Measurements from ENCODE around the gene FADS3. TPM values are rescaled to one million over a fixed set of nuclear protein-coding genes. Genes with fewer than 3 reads are reported as not detected.

Gene FADS3
- polyA plus RNA-seq, 1 experiment = 271 TPM

- TF ChIP-seq, protein P1, sequence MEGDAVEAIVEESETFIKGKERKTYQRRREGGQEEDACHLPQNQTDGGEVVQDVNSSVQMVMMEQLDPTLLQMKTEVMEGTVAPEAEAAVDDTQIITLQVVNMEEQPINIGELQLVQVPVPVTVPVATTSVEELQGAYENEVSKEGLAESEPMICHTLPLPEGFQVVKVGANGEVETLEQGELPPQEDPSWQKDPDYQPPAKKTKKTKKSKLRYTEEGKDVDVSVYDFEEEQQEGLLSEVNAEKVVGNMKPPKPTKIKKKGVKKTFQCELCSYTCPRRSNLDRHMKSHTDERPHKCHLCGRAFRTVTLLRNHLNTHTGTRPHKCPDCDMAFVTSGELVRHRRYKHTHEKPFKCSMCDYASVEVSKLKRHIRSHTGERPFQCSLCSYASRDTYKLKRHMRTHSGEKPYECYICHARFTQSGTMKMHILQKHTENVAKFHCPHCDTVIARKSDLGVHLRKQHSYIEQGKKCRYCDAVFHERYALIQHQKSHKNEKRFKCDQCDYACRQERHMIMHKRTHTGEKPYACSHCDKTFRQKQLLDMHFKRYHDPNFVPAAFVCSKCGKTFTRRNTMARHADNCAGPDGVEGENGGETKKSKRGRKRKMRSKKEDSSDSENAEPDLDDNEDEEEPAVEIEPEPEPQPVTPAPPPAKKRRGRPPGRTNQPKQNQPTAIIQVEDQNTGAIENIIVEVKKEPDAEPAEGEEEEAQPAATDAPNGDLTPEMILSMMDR (IDR thresholded peaks at IDR 0.05; ENCODE audit: insufficient read depth, low read depth, low read length) = no peak
- Histone ChIP-seq H3K27me3 (ENCODE audit: control insufficient read depth, insufficient read depth, low read length) (no peaks in the 10 kb centered on the region), H3K4me3 (ENCODE audit: low read depth, low read length) (no peak overlapping the region), H3K36me3 (ENCODE audit: control insufficient read depth, insufficient read depth, low read length) (peaks cover 4% of the 10 kb centered on the region)
- no peak for DNase-seq (ENCODE audit: low read depth)
- POLR2A ChIA-PET = no interaction called here
- CTCF ChIA-PET = interaction anchor here (0.6 to 4.8 kb wide), 4 partner anchors 14 to 36 kb away, joined by 3 to 33 read pairs (median 4); no protein-coding TSS in a partner anchor
Measured at GRCh38 chr11:61911701-61912529, 20.6 kb upstream of the FADS3 start.

DNA sequence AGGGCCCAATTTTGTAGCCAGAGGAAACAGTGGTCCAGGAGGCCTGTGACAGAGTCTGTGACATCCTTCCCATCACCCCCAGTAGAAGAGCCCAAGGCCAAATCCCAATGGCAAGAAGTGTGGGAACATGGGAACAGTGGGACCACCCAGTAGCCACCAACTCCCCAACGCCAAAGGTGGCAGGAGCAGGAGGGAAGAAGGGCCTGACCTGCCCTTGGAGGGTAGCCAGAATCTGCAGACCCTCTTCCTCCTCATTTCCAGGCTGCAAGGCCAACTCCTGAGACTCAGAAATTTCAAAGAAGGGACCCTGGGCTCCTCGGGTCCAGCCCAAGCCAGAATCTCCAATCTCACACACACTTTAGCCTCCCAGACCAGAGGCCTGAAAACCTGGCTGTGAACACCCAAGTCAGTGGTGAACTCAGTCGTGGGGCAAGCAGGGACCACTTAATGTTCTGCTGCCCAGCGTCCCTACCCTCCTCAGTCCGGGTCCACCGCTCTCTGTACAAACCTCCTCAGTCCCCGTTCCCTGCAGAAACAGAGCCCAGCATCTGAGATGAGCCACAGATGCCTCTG lies 19.9 kb upstream of the FADS3 start:
- POLR2A ChIA-PET = no interaction called here
- DNase-seq (ENCODE audit: low read depth) = no peak
- no peak overlapping the region for H3K4me3 ChIP-seq (ENCODE audit: low read depth, low read length)
- TF ChIP-seq, protein P1 (IDR thresholded peaks at IDR 0.05; ENCODE audit: insufficient read depth, low read depth, low read length) = no peak
- no peaks in the 10 kb centered on the region for H3K27me3 ChIP-seq (ENCODE audit: control insufficient read depth, insufficient read depth, low read length)
- H3K36me3 ChIP-seq (ENCODE audit: control insufficient read depth, insufficient read depth, low read length) = peaks cover 6% of the 10 kb centered on the region
- CTCF ChIA-PET = interaction anchor here (0.6 to 5.0 kb wide), 4 partner anchors 13 to 37 kb away, joined by 3 to 57 read pairs (median 4); no protein-coding TSS in a partner anchor

DNA sequence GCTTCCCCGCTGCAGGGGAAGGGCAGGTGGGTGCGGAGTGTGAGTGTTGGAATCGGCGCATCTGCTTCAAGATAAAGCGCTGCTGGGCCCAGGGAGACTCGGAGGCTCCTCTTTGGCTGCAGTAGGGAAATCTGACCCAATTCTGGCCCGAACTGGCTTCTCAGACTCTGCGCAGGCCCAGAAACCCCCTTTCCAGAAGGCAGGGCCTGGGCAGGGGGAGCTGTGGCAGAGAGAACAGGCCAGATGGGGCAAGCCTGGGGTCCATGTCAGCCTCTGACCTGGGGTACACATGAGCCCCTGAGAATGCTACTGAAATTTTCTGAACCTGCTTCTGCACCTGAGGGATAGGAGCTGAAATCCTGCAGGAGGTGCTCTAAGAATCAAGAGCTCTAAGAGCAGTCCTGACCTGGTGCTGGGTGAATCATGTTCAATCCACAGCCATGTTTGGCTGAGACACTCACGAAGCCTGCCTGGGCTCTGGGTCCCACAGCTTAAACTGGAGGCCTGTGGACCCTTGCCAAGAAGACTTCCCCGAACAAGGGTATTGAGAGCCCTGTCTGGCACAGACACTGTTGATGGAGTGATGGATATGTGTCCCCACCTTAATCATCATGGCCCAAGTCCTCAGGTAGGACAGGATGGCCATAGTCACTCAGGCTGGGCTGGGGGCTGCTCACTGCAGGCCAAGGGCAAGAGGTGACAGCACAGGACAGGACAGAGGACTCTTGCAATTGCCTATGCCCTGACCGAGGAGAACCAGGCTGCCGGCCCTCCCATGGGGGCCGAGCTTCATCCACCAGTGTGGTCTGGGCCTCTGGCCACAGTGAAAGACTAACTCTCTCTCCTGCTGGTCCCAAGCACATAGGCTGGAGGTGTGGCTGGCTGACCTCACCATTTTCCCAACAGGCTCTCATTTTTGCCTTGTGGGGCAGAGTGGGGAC lies 19.1 kb upstream of the FADS3 start:
- POLR2A ChIA-PET = no interaction called here
- peaks cover 8% of the 10 kb centered on the region for H3K36me3 ChIP-seq (ENCODE audit: control insufficient read depth, insufficient read depth, low read length)
- H3K27me3 ChIP-seq (ENCODE audit: control insufficient read depth, insufficient read depth, low read length) = no peaks in the 10 kb centered on the region
- H3K4me3 ChIP-seq (ENCODE audit: low read depth, low read length) = no peak overlapping the region
- CTCF ChIA-PET = interaction anchor here (1.1 to 5.0 kb wide), 3 partner anchors 12 to 37 kb away, joined by 4 to 57 read pairs (median 5); no protein-coding TSS in a partner anchor
- no peak for DNase-seq (ENCODE audit: low read depth)
- TF ChIP-seq, protein P1 (IDR thresholded peaks at IDR 0.05; ENCODE audit: insufficient read depth, low read depth, low read length) = no peak

GRCh38 chr11:61908730-61909316 lies 17.5 kb upstream of the FADS3 start:
- H3K4me3 ChIP-seq (ENCODE audit: low read depth, low read length) = no peak overlapping the region
- H3K36me3 ChIP-seq (ENCODE audit: control insufficient read depth, insufficient read depth, low read length) = peaks cover 14% of the 10 kb centered on the region
- no peaks in the 10 kb centered on the region for H3K27me3 ChIP-seq (ENCODE audit: control insufficient read depth, insufficient read depth, low read length)
- TF ChIP-seq, protein P1 (IDR thresholded peaks at IDR 0.05; ENCODE audit: insufficient read depth, low read depth, low read length) = no peak
- POLR2A ChIA-PET = no interaction called here
- no peak for DNase-seq (ENCODE audit: low read depth)
- CTCF ChIA-PET = interaction anchor here (0.5 to 5.0 kb wide), 9 partner anchors 10 to 199 kb away, joined by 3 to 57 read pairs (median 4); no protein-coding TSS in a partner anchor
